ENCODE measurements around the gene SEMA5B.

SEMA5B gene

GRCh38 chr3:123058505-123058904 is 30.9 kb upstream of the SEMA5B start:
- DNase-seq (ENCODE audit: low spot score), result no peak

GRCh38 chr3:123055352-123055751 is 27.8 kb upstream of the SEMA5B start:
- no peak for DNase-seq (ENCODE audit: low spot score)

DNA sequence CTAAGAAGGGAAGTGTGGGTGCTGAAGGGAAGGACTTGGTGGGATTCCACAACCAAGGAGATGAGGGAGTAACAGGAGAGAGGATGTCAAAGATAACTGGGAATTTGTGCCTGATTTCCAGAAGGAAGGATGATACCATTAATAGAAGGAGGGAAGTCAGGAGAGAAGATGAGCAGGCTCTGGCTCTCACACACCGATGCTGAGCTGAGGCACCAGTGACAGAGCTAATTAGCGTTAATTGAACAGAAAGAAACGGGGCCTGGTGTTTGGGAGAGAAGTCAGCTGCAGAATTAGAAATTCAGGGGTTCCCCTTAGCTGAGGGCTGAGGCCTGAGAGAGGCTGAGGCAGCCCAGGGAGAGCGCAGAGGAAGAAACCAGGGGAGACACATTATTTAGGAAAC is 27.4 kb upstream of the SEMA5B start:
- no peak for DNase-seq (ENCODE audit: low spot score)

GRCh38 chr3:123054109-123054778 is 26.7 kb upstream of the SEMA5B start:
- no peak for DNase-seq (ENCODE audit: low spot score)

GRCh38 chr3:123053107-123053506 is 25.5 kb upstream of the SEMA5B start:
- no peak for DNase-seq (ENCODE audit: low spot score)

DNA sequence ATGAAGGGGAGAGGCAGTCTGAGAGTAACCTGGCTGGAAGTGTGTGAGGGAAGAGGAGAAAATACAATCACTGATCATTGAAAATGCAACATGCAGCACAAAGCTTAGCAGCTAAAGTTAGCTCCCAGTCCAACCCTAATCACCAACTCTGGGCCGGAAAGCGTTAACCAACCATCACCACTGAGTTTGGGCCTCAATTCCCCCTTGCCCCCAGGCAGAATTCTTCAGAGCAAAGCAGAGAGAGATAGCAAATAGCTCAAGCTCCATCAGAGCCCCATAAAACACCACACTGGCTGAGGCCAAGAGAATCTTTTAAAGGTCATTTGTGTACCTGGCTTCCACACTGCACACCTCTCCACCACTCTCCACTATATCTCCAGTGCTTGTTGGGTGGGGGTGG is 23.1 kb upstream of the SEMA5B start:
- DNase-seq (ENCODE audit: low spot score), result no peak

DNA sequence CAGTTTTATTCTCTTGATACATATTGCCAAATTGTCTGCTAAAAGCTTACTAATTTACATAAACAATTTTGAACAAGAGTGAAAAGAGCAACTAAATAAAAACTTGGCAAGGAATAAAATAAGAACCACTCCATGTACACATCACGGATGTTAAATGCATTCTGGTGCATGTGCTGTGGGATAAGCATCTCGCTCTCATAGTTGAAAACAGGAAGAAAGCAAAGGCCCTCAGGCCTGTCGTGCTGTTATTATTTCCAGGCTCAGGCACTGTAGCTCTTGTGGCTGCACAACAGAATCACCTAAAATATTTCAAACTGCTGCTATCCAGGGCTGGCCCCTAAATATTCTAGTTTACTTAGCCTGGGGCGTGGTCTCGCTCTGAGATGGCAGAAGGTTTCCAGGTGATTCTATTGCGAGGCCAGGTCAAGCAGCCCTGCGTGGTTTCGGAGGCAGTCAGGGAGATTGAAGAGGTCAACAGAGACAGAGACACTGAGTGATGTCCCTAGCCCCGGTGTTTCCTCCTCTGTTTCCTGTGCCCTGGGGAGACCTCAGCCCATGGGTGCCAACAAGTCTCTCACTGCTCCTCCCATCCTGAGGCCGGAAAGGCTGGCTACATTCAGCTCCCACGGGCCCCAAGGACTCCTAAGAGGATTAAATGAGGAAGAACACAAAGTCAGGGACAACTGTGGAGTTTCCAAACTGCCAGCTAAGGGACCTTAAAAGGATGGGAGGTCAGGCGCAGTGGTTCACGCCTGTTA is 21.1 kb upstream of the SEMA5B start:
- peak; percentile 74 for DNase-seq (ENCODE audit: low spot score)

DNA sequence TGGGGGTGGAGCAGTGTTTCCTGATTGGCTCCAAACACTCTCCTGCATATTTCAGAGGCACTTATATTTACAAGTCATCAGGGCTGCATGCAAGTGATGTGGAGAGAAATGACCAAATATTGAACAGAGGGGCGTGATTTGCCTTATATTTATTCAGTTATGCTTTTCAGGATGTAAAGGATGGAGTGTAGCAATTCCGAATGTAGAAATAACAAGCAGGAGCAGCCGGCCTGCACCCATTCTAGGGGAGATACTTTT is 19.4 kb upstream of the SEMA5B start:
- no peak for DNase-seq (ENCODE audit: low spot score)

GRCh38 chr3:123046262-123047061 is 18.9 kb upstream of the SEMA5B start:
- no peak for DNase-seq (ENCODE audit: low spot score)

- no peak for DNase-seq (ENCODE audit: low spot score)
Observed at GRCh38 chr3:123044981-123045763, 17.6 kb upstream of the SEMA5B start.

GRCh38 chr3:123042413-123042812 is 14.8 kb upstream of the SEMA5B start:
- DNase-seq (ENCODE audit: low spot score), result no peak

GRCh38 chr3:123039178-123039577 is 11.6 kb upstream of the SEMA5B start:
- no peak for DNase-seq (ENCODE audit: low spot score)

DNA sequence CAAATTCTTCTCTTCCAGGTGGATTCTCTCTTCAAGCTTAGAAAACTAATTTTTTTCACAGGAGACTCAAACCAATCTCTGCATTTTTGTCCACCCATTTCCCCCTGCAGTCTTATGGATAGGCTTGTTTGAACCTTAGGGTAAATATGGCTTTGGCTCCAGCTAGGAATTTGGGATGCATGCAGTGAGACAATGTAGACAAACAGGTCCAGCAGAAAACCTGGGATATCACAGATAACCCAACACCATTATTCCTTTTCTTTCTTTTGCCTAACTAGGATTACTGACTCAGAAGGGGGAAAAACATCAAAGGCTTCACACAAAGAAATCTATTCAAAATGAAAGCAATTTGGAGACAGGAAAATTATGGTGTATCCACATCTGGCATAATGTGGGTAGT is 11.2 kb upstream of the SEMA5B start:
- DNase-seq (ENCODE audit: low spot score), result no peak

- DNase-seq (ENCODE audit: low spot score), result no peak
Observed at GRCh38 chr3:123037015-123037375, 9.4 kb upstream of the SEMA5B start.

DNA sequence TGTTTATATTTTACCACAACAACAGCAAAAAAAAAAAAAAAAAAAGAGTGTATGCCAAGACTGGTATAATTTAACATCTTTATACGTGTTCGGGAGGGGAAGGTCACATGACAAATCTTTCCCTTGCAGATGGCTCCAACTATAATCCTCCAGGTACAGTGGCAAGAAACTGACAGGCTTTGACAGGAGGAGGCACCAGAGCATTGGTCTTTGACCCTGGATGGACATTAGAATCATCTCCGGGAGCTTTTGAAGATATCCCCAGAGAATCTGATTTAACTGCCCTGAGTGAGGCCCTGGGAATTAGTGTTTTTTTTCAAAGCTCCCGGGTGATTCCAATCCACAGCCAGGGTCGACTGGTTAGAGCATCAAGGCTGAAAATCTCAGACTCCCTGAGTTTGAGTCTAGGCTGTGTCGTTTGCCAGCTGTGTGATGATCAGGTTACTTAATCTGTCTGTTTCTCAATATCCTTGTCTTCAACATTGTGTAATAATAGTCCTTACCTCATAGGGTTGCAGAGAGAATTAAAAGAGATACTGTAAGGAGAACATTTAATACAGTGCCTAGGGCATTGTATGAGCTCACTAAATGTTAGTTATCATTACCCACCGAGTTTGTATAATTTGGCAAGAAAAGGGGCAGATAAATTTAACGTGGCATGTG is 8.9 kb upstream of the SEMA5B start:
- peak; percentile 48 for DNase-seq (ENCODE audit: low spot score)

DNA sequence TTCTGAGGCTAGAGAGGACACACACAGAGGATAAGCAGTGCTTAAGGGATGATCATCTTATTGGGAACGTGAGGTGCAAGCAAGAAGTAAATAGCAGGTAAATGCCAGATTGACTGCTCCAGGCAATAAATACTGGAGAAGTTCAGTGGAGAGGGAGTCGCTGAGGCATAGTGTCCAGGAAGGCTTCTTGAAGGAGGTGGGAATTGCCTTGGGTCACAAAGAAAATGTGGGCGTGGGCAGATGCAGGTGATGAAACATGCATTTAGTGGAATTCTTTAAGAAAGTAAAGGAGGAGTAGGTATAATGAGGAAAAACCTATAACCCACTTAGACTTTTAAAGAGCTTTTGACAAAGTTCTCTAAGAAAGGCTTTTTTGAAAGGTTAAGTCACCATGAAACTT is 7.4 kb upstream of the SEMA5B start:
- DNase-seq (ENCODE audit: low spot score), result no peak

DNA sequence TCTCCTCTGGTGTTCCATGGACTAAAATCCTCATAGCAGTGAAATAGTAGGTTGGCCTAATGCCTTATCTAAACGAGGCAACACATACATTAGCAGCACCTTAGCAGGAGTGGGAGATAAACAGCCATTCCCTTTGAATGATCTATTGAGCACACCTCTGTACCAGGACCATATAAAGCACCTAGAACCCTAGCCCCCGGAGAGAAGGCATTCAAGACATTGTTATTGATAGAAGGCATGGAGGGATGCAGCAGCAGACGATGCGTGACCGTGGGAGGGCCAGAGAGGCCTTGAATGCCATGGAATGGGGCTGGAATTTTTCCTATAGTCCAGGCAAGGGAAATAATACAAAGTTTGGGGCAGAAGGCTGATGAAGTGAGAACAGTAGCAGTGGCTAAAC is 6.6 kb upstream of the SEMA5B start:
- DNase-seq (ENCODE audit: low spot score), result no peak

- no peak for DNase-seq (ENCODE audit: low spot score)
Observed at GRCh38 chr3:123032057-123032456, 4.5 kb upstream of the SEMA5B start.

GRCh38 chr3:123031051-123031450 is 3.5 kb upstream of the SEMA5B start:
- DNase-seq (ENCODE audit: low spot score), result no peak

DNA sequence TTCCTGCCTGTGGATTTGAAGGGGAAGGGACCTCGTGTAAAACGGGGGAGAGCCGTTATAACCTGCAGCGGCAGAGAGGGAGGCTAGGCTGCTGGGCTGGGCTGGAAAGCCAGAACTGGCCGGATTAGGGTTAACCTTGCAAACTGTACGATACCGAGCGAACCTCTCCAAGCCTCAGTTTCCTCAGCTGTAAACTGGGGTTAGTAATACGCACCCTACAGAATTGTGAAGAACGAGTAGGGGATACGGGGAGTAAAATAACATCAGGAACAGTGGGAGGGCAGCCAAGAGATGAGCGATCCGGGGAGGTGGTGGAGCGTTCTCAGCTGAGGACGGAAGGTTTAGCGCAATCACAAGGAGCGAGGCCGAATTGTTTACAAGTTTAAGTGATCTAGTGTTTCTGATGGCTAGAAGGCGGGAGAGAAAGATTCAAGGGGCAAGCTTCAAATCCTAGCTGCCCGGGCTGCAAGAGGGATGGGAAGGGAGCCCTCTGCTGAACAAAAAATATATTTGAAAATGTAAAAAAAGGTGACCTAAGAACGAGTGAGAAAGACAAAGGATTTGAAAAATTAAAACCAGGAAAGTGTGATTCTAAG is 768 bp upstream of the SEMA5B start:
- peak; percentile 78 for DNase-seq (ENCODE audit: low spot score)

- DNase-seq (ENCODE audit: low spot score), result peak; percentile 77
Observed at GRCh38 chr3:123026565-123027291, 835 bp downstream of the SEMA5B start.
